Adrenal gland (tissue), 12 donors: ENCODE measurements around the gene DGKQ. TPM values are rescaled to one million over a fixed set of nuclear protein-coding genes. Genes with fewer than 3 reads are reported as not detected.
A peak's percentile ranks its signal among the peaks of the same experiment; 100 is the strongest.

ENCODE experiments used
- DNase-seq, 7 donors: peaks; one replicate each; pipeline ENCODE4 v3.0.0-alpha.2; 2019 to 2020
- H3K27ac ChIP-seq, 5 donors: fragments of 200-600 bp; sonication (generic) in 4 of 5; 1 replicate in 3 of 5; 2 replicates in 2 of 5; pipeline versions ENCODE4 v1.5.1 to v1.8.0; 2016 to 2020; ENCODE audit warnings: mild to moderate bottlenecking in 1 of 5
- H3K27me3 ChIP-seq: fragments of 200-600 bp; 2 replicates; pipeline ENCODE4 v1.8.0; 2021
- H3K36me3 ChIP-seq, 2 donors: fragments of 200-600 bp; replicated peaks in 1 of 2; 1 replicate in 1 of 2; 2 replicates in 1 of 2; pipeline versions ENCODE4 v1.5.1 to v1.8.0; 2018 to 2022
- H3K4me1 ChIP-seq, 2 donors: fragments of 200-600 bp; replicated peaks in 1 of 2; 1 replicate in 1 of 2; 2 replicates in 1 of 2; pipeline versions ENCODE4 v1.5.1 to v1.8.0; 2018 to 2021
- H3K4me3 ChIP-seq, 4 donors: fragments of 200-600 bp; sonication (generic) in 3 of 4; one replicate each; pipeline ENCODE4 v1.5.1; 2016 to 2018
- H3K9me3 ChIP-seq, 3 donors: fragments of 200-600 bp; sonication (generic) in 1 of 3; replicated peaks in 1 of 3; 1 replicate in 2 of 3; 2 replicates in 1 of 3; pipeline versions ENCODE4 v1.5.1 to v1.8.0; 2016 to 2021
- POLR2A ChIP-seq, 2 donors: fragments of 450-650 bp; IDR thresholded peaks; one replicate each; pipeline ENCODE4 v1.6.1; 2017; ENCODE audit warnings: antibody characterized with exemption in 2 of 2, mild to moderate bottlenecking in 2 of 2, moderate library complexity in 1 of 2
- WGBS, 4 donors: extraction: QIAGEN DNeasy Blood & Tissue Kit in 2 of 4; methylation state at CpG; one replicate each; pipeline versions ENCODE4 v1.1.5 to v1.1.7; 2013 to 2017; 5-methylcytosine and 5-hydroxymethylcytosine counted together
- intact Hi-C, 2 donors: fragments of 100-400 bp; cut with DNase I; formaldehyde crosslinking; loops; one replicate each; pipeline versions ENCODE4 v1.14.1 to v1.15.0; 2022 to 2023
- polyA plus RNA-seq, 3 donors: library from polyadenylated mRNA; stranded (reverse); fragments of 200-250 nt in 2 of 3; fragments of 350-450 nt in 1 of 3; fragmentation: Illumina TruSeq in 1 of 3; extraction: RNeasy Lipid Tissue Mini Kit (QIAGEN cat#74804) in 1 of 3; gene quantifications; one replicate each; pipeline ENCODE4 v1.2.3, GENCODE V29; 2013 to 2014
- total RNA-seq, 9 donors: library from RNA; depleted of rRNA in 4 of 9; stranded (reverse); fragments of >200 nt in 4 of 9; fragments of 120-200 nt in 1 of 9; fragmentation: NEBNext Ultra II Directional in 1 of 9; extraction: Animal tissue kit (Norgen Biotek cat#: 25700) in 1 of 9; gene quantifications; one replicate each; pipeline versions ENCODE4 v1.1.0 to v1.2.4, GENCODE V29; 2013 to 2023
- TF ChIP-seq, protein P1 (sequence below), 6 experiments: fragments of 450-650 bp in 4 of 6; fragments of 200-600 bp in 2 of 6; sonication (generic) in 1 of 6; IDR thresholded peaks; 1 replicate in 5 of 6; 2 replicates in 1 of 6; pipeline versions ENCODE4 v1.5.1 to v1.8.0; 2016 to 2021; ENCODE audit warnings: antibody characterized with exemption in 6 of 6, mild to moderate bottlenecking in 2 of 6, moderate library complexity in 1 of 6
- donor health status: healthy with polysubstance abuse.
- donor health status: Bipolar disorder and iron deficiency.
- donor health status: DM: yes; HTN: yes; CAD: no.
- donor health status: DM: no; HTN: no; CAD: no.
- donor health status: DM: no; HTN: no; CAD: no.
- donor health status: DM: yes; HTN: yes; CAD: no.

The DGKQ gene
- total and polyA plus RNA-seq, 12 donors = 0.55 to 16.5 (median 12.5) TPM

DNA sequence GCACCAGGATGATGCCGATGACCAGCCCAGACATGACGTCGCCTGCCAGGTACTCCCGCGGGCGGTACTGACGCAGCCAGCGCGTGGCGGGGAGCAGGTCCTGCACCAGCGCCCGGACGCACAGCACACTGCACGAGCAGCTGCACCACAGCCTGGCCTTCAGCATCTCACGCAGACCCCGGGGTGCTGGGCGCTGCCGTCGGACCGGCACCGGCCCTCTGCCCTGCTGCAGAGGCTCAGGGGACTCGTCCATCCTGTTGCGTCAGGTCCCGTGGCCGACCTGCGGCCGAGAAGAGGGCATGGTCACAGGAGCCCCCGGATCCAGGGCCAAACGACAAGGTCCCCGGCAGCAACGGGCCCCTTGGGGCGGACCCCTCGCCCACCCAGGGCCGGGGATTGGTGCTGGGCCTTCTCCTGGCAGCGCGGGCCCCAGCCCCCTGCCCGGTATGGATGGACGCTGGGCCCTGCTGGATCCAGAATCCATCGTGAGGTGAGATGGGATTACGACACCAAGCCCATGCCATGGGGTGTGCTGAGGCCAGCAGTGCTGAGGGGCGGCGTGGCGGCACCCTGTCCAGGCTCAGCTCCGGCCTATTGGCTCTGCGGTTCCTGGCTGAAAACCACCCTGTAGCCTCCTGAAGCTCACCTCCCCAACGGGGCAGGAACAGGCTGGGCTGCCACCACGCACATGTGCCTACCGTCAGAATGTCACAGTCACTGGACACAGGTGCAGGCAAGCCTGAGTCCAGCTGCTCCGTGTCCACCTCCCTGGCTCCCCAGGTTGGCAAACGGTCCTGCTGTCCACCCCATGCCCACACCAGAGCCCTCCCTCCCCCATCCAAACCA, 18.3 kb upstream of the DGKQ start:
- peaks cover 19 to 25% of the 10 kb centered on the region in 2 donors for H3K4me1 ChIP-seq
- H3K9me3 ChIP-seq = no peaks in the 10 kb centered on the region
- H3K4me3 ChIP-seq = peak overlapping the region in 1 of 4 donors; percentile 52
- TF ChIP-seq, protein P1, sequence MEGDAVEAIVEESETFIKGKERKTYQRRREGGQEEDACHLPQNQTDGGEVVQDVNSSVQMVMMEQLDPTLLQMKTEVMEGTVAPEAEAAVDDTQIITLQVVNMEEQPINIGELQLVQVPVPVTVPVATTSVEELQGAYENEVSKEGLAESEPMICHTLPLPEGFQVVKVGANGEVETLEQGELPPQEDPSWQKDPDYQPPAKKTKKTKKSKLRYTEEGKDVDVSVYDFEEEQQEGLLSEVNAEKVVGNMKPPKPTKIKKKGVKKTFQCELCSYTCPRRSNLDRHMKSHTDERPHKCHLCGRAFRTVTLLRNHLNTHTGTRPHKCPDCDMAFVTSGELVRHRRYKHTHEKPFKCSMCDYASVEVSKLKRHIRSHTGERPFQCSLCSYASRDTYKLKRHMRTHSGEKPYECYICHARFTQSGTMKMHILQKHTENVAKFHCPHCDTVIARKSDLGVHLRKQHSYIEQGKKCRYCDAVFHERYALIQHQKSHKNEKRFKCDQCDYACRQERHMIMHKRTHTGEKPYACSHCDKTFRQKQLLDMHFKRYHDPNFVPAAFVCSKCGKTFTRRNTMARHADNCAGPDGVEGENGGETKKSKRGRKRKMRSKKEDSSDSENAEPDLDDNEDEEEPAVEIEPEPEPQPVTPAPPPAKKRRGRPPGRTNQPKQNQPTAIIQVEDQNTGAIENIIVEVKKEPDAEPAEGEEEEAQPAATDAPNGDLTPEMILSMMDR (IDR thresholded peaks at IDR 0.05) = no peak
- no peak for TF ChIP-seq POLR2A (IDR thresholded peaks at IDR 0.05)
- WGBS, 4 donors = 90 to 97% (median 92%) methylated on average over 8 to 50 of the region's 50 CpGs
- no peaks in the 10 kb centered on the region for H3K27me3 ChIP-seq
- peak overlapping the region; percentile 84 to 99 (median 92) for H3K27ac ChIP-seq
- DNase-seq = peak in 3 of 7 donors; percentile 18 to 46 (median 28)
- H3K36me3 ChIP-seq = peaks cover 0 to 7% of the 10 kb centered on the region in 2 donors
- intact Hi-C loops = no loop called here

DNA sequence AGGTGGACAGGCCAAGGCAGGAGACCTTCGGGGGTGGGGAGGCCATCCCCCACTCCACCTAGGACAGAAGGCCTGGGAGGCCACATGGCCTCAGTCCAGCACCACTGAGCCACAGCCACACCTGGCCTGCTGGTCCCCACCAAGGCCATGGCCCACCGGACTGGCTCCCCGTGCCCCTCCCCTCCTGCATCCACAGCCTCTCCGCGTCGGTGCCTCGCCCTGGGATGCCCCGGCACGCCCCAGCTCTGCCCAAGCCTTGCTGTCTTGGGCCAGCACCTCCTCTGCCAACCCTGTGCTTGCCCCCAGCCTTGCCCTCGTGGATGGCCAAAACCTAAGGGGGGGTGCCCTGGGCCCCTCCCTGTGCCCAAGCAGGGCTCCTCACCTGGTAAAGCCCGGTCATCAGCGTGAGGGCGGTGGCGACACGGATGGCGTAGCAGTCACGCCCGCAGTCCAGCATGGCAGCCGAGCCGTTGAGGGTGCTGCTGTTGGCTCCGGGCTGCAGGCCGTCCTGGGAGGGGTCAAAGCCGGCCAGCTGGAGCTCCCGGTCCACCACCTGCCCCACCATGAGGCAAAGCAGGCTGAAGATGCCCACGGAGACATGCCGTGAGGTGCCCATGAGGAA, 17.5 kb upstream of the DGKQ start:
- peak in 2 of 7 donors; percentile 17 to 22 for DNase-seq
- intact Hi-C loops = no loop called here
- Histone ChIP-seq H3K4me3 (no peak overlapping the region), H3K27me3 (no peaks in the 10 kb centered on the region), H3K9me3 (no peaks in the 10 kb centered on the region), H3K27ac (no peak overlapping the region), H3K4me1 (peaks cover 19 to 31% of the 10 kb centered on the region in 2 donors), H3K36me3 (peaks cover 0 to 7% of the 10 kb centered on the region in 2 donors)
- TF ChIP-seq, protein P1 (IDR thresholded peaks at IDR 0.05) = no peak
- TF ChIP-seq POLR2A (IDR thresholded peaks at IDR 0.05) = no peak
- 92 to 98% (median 94%) methylated on average over 8 to 26 of the region's 26 CpGs for WGBS, 4 donors

DNA sequence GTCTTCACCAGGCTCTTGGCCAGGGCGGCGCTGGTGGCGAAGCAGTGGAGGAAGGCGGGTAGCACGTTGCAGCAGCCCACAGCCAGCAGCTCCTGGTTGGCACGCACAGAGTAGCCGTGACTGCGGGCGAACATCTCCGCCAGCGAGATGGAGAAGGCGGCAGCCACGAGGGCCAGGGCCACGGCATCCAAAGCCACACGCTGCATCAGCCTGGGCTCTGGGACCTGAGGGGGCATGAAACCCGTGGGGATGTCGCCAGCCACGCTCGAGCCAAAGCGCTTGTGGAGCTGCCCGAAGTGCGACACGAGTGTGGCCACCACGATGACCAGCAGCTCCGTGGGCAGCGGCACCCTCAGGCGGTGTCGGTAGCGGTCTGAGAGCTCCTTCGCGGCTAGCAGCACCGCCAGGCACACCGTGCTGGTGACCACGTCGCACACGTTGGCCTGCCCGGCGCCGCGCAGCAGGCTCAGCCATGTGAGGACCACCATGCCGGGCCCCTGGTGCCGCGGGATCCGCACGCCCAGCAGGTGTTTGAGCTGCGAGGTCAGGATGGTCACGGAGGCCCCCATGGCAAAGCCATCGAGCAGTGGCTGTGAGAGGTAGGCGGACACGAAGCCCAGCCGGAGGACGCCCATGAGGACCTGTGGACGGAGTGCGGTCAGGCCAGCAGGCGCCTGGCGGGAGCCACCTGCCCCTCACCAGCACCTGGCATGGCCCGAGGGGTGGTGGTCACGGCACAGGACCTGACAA, 16.5 kb upstream of the DGKQ start:
- H3K4me3 ChIP-seq = no peak overlapping the region
- peaks cover 24 to 40% of the 10 kb centered on the region in 2 donors for H3K4me1 ChIP-seq
- peak in 2 of 7 donors; percentile 11 to 23 for DNase-seq
- 95 to 98% (median 96%) methylated on average over 16 to 58 of the region's 58 CpGs for WGBS, 4 donors
- H3K36me3 ChIP-seq = peaks cover 0 to 7% of the 10 kb centered on the region in 2 donors
- no peaks in the 10 kb centered on the region for H3K27me3 ChIP-seq
- H3K9me3 ChIP-seq = no peaks in the 10 kb centered on the region
- H3K27ac ChIP-seq = no peak overlapping the region
- no peak for TF ChIP-seq POLR2A (IDR thresholded peaks at IDR 0.05)
- TF ChIP-seq, protein P1 (IDR thresholded peaks at IDR 0.05) = no peak
- intact Hi-C loops = no loop called here
